ENCODE data around the gene POLR3A.

POLR3A gene

DNA sequence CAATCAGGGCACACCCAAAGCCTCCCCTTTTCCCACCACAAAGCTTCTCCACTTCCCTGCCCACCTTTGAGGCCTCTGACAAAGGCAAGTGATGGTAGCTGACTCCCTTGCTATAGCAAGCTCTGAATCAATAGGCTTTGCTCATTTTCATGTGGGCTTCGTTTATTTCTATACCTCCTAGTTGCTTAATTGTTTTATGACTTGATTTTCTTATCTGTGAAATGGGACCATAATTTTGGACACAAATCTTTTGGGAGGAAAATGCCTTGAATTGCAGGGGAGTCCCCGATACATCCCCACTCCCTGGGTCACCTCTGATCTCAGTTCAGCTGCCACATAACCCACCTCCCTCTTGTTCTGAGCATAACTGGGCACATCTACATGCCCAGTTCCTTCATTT lies 89.1 kb downstream of the POLR3A start:
- DNase-seq: no peak

- DNase-seq: no peak
These were observed 89.7 kb downstream of the POLR3A start for GRCh38 chr10:77939561-77940001.

GRCh38 chr10:77936697-77937567 lies 92.4 kb downstream of the POLR3A start:
- DNase-seq: no peak

GRCh38 chr10:77932016-77932715 lies 97.1 kb downstream of the POLR3A start:
- DNase-seq: no peak

- DNase-seq: no peak
These were observed 101.7 kb downstream of the POLR3A start for GRCh38 chr10:77927402-77928246.

DNA sequence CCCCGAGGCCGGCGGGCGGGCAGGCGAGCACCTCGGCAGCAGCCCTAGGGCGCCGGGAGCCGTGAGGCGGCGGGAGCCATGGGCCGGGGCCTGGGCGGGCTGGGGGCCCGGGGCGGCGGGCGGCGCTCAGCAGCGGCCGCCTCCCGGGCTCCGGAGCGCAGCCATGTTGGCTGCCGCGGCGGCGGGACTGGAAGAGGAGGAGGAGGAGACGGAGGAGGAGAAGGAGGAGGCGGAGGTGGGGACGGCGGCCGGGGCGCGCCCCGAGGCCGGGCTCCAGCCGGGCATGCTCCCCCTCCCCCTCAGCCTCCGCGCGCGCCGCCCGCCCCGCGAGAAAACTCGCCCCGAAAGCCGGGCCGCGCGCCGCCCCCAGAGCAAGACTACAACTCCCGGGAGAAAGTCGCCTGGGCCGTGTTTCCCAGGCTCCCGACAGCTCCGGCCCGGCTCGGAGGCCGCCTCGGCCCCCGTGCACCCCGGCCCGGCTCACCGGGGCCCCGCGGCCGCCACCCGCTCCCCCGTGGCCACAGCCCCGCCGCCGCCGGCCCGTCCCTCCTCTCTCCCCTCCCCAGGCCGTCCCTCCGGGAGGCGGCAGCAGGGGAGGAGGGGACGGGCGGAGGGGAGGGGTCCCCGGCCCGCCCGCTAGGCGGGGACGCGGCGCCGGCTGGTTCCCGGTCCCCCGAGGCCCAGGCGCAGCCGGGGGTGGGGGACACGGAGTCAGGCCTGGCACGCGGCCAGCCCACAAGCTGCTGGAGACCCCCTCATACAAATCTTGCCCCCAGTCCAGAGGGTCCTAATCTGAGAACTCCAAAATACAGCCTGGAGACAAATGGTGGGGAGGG lies 102.5 kb downstream of the POLR3A start, which contains the start of gene DLG5:
Gene DLG5 (minus strand): TSS at position 190 of the 836 bp plus-strand sequence. CDS start 235 bp downstream, outside the sequence.
- DNase-seq: peak; percentile 23

DNA sequence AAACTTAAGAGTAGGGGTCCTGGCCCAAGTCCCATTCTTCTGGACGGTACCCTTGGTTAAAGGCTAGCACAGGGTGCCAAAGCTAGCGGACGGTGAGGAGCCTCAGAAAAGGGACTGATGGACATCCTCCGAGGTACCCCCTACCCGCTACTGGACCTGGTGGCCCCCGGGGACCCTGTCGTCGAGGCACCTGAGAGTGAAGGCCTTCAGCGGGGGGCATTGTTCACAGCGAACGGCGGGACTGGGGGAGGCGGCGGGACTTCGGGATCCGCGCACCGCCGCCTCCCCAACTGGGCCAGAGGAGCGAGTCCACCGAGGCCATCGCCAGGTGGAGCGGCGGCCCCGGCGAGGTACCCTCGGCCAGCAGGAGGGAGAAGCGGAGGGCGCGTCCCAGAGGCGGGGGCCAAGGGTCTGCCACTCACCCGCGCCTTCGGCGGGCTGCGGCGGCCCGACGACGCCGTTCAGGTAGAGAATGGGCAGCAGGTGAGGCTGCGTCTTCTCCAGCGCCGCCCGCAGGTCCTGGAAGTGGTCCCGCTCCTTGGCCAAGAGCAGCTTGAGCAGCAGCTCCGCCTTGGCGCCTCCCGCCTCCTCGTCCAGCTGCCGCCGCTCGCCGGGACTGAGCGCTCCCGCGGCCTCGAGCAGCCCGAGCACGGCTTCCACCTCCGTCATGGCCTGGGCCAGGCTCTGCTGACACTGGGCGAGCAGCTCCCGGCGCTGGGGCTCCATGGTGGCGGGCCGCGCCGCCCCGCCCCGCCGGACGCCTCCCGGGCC lies 103.3 kb downstream of the POLR3A start:
- DNase-seq: peak; percentile 39

DNA sequence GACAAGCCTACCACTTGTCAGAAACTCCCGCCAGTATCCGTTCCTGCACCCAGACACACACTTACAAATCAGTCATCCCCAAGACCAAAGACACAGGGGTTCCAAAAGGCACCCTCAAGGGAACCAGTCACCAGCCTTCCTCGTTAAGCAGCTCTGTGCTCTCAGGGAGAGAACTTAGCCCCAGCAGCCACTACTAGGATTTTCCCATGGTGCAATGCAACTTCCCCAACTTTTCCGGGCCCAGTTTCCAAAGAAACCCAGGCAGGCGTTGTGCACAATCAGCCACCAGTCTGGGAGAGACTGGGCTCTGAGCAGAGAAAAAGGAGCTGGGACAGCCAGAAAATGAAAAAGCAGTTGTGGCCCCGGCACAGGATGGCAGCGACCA lies 103.9 kb downstream of the POLR3A start:
- DNase-seq: peak; percentile 20

- DNase-seq: no peak
These were observed 106.6 kb downstream of the POLR3A start for GRCh38 chr10:77922566-77923179.

- DNase-seq: no peak
These were observed 107.3 kb downstream of the POLR3A start for GRCh38 chr10:77922055-77922454.

DNA sequence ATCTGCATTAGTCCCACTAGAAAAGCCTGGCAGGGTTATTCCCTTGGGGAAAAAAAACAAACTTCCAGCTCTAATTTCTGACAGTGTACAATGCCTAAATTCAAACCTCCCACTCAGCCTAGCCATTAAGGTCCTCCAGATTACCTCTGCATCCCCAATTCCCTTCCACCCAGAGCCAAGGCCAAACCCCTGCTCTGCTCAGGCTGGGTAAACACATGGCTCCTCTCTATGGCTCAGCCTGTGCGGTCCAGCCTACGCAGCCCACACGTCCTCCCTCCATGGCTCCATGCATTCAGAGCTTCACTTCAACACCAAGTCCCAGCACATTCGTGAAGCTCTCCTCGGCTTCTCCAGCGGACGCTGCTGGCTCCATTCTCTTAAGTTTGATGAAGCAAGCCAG lies 107.9 kb downstream of the POLR3A start:
- no peak for DNase-seq

- no peak for DNase-seq
These were observed 108.8 kb downstream of the POLR3A start for GRCh38 chr10:77920495-77920894.

DNA sequence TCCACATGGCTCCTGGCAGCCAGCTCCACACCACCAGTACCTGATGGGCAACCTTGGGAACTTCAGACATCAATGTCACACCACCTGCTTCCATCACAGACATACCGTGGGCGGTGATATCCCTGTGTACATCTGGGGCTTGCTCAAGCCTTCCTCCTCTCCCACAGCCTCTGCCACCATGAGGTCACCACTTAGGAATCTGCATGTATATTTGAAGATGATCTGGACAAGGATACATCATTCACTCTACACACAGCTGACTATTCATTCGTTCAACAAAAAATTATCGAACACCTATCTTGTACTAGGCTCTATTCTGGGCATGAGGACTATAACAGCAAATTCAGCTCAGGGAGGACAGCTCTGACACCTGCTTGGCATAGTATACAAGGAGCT lies 109.6 kb downstream of the POLR3A start:
- DNase-seq: no peak
